ENCODE results near the gene FAM131A.
A peak's percentile ranks its signal among the peaks of the same experiment; 100 is the strongest.
"Not testable (repeated sequence)": the region's sequence is repeated elsewhere in the genome, so short reads cannot be mapped to it uniquely, and the experiment has no call there.

Gene FAM131A

GRCh38 chr3:184338511-184338945 is 1.1 kb downstream of the FAM131A start:
- H3K4me1 Mint-ChIP-seq (ENCODE audit: low read depth in 2 of 2): peaks cover 30 to 35% of the 10 kb centered on the region in 2 donors
- no peak overlapping the region for H3K4me3 Mint-ChIP-seq
- DNase-seq: no peak
- no peaks in the 10 kb centered on the region for H3K27me3 Mint-ChIP-seq
- peaks cover 33% of the 10 kb centered on the region for H3K36me3 Mint-ChIP-seq (ENCODE audit: insufficient read depth)
- no peak for ATAC-seq (replicated peaks)
- H3K9me3 Mint-ChIP-seq: no peaks in the 10 kb centered on the region
- H3K27ac Mint-ChIP-seq: no peak overlapping the region

GRCh38 chr3:184339001-184339400 is 1.6 kb downstream of the FAM131A start:
- H3K4me3 Mint-ChIP-seq: no peak overlapping the region
- no peaks in the 10 kb centered on the region for H3K9me3 Mint-ChIP-seq
- DNase-seq: no peak
- no peak for ATAC-seq (replicated peaks)
- no peaks in the 10 kb centered on the region for H3K27me3 Mint-ChIP-seq
- no peak overlapping the region for H3K27ac Mint-ChIP-seq
- peaks cover 26 to 33% of the 10 kb centered on the region in 2 donors for H3K4me1 Mint-ChIP-seq (ENCODE audit: low read depth in 2 of 2)
- peaks cover 29% of the 10 kb centered on the region for H3K36me3 Mint-ChIP-seq (ENCODE audit: insufficient read depth)

GRCh38 chr3:184339451-184340135 is 2.2 kb downstream of the FAM131A start:
- not testable (repeated sequence) for H3K27ac Mint-ChIP-seq; H3K4me3 Mint-ChIP-seq; H3K9me3 Mint-ChIP-seq; ATAC-seq (replicated peaks); DNase-seq; H3K27me3 Mint-ChIP-seq
- Mint-ChIP-seq H3K4me1 (ENCODE audit: low read depth in 2 of 2) (peaks cover 20 to 30% of the 10 kb centered on the region in 2 donors), H3K36me3 (ENCODE audit: insufficient read depth) (peaks cover 23% of the 10 kb centered on the region)

- Mint-ChIP-seq H3K9me3 (no peaks in the 10 kb centered on the region), H3K4me1 (ENCODE audit: low read depth in 2 of 2) (peaks cover 8 to 17% of the 10 kb centered on the region in 2 donors), H3K27ac (no peak overlapping the region), H3K36me3 (ENCODE audit: insufficient read depth) (peaks cover 6% of the 10 kb centered on the region), H3K27me3 (no peaks in the 10 kb centered on the region), H3K4me3 (no peak overlapping the region)
- no peak for DNase-seq
- no peak for ATAC-seq (replicated peaks)
Measured at GRCh38 chr3:184341925-184342324, 4.5 kb downstream of the FAM131A start.

- Mint-ChIP-seq H3K27ac (no peak overlapping the region), H3K9me3 (no peaks in the 10 kb centered on the region), H3K4me1 (ENCODE audit: low read depth in 2 of 2) (peaks cover 0 to 3% of the 10 kb centered on the region in 2 donors), H3K36me3 (ENCODE audit: insufficient read depth) (peaks cover 6% of the 10 kb centered on the region), H3K27me3 (no peaks in the 10 kb centered on the region), H3K4me3 (no peak overlapping the region)
- DNase-seq (no peak), ATAC-seq (replicated peaks) (no peak)
Measured at GRCh38 chr3:184343200-184343876, 5.9 kb downstream of the FAM131A start.

GRCh38 chr3:184344579-184345316 is 7.3 kb downstream of the FAM131A start:
- Mint-ChIP-seq H3K9me3 (no peaks in the 10 kb centered on the region), H3K4me1 (ENCODE audit: low read depth in 2 of 2) (no peaks in the 10 kb centered on the region), H3K4me3 (no peak overlapping the region), H3K27me3 (no peaks in the 10 kb centered on the region), H3K27ac (no peak overlapping the region), H3K36me3 (ENCODE audit: insufficient read depth) (peaks cover 6% of the 10 kb centered on the region)
- ATAC-seq (replicated peaks) (no peak), DNase-seq (no peak)

GRCh38 chr3:184345317-184346144 is 8.1 kb downstream of the FAM131A start:
- Mint-ChIP-seq H3K9me3 (no peaks in the 10 kb centered on the region), H3K36me3 (ENCODE audit: insufficient read depth) (peaks cover 6% of the 10 kb centered on the region), H3K27me3 (no peaks in the 10 kb centered on the region), H3K27ac (peak overlapping the region in 1 of 2 donors; percentile 35), H3K4me3 (no peak overlapping the region), H3K4me1 (ENCODE audit: low read depth in 2 of 2) (no peaks in the 10 kb centered on the region)
- ATAC-seq (replicated peaks) (peak; percentile 33), DNase-seq (no peak)

- H3K4me1 Mint-ChIP-seq (ENCODE audit: low read depth in 2 of 2): no peaks in the 10 kb centered on the region
- H3K9me3 Mint-ChIP-seq: no peaks in the 10 kb centered on the region
- ATAC-seq (replicated peaks) (no peak), DNase-seq (no peak)
- H3K36me3 Mint-ChIP-seq (ENCODE audit: insufficient read depth): peaks cover 5% of the 10 kb centered on the region
- H3K4me3 Mint-ChIP-seq: no peak overlapping the region
- H3K27ac Mint-ChIP-seq: no peak overlapping the region
- no peaks in the 10 kb centered on the region for H3K27me3 Mint-ChIP-seq
Measured at GRCh38 chr3:184346480-184347190, 9.2 kb downstream of the FAM131A start.

- no peak overlapping the region for H3K27ac Mint-ChIP-seq
- ATAC-seq (replicated peaks) (no peak), DNase-seq (no peak)
- H3K27me3 Mint-ChIP-seq: no peaks in the 10 kb centered on the region
- H3K9me3 Mint-ChIP-seq: no peaks in the 10 kb centered on the region
- H3K4me1 Mint-ChIP-seq (ENCODE audit: low read depth in 2 of 2): no peaks in the 10 kb centered on the region
- H3K4me3 Mint-ChIP-seq: no peak overlapping the region
- H3K36me3 Mint-ChIP-seq (ENCODE audit: insufficient read depth): peaks cover 5% of the 10 kb centered on the region
Measured at GRCh38 chr3:184347321-184348056, 10.1 kb downstream of the FAM131A start.

- Mint-ChIP-seq H3K27ac (no peak overlapping the region), H3K4me1 (ENCODE audit: low read depth in 2 of 2) (no peaks in the 10 kb centered on the region), H3K4me3 (no peak overlapping the region), H3K36me3 (ENCODE audit: insufficient read depth) (peaks cover 5% of the 10 kb centered on the region), H3K27me3 (no peaks in the 10 kb centered on the region), H3K9me3 (no peaks in the 10 kb centered on the region)
- ATAC-seq (replicated peaks): no peak
- no peak for DNase-seq
Measured at GRCh38 chr3:184348057-184348382, 10.6 kb downstream of the FAM131A start.

- no peaks in the 10 kb centered on the region for H3K27me3 Mint-ChIP-seq
- H3K4me1 Mint-ChIP-seq (ENCODE audit: low read depth in 2 of 2): peaks cover 0 to 3% of the 10 kb centered on the region in 2 donors
- H3K4me3 Mint-ChIP-seq: no peak overlapping the region
- ATAC-seq (replicated peaks): no peak
- no peaks in the 10 kb centered on the region for H3K9me3 Mint-ChIP-seq
- H3K27ac Mint-ChIP-seq: peak overlapping the region in 1 of 2 donors; percentile 1
- peaks cover 2% of the 10 kb centered on the region for H3K36me3 Mint-ChIP-seq (ENCODE audit: insufficient read depth)
- DNase-seq: no peak
Measured at GRCh38 chr3:184349563-184350470, 12.4 kb downstream of the FAM131A start.

All from effector memory CD8-positive, alpha-beta T cell (primary cell).